CD14-positive monocyte (primary cell): ENCODE results near the gene STK36. TPM values are rescaled to one million over a fixed set of nuclear protein-coding genes. Genes with fewer than 3 reads are reported as not detected.
A peak's percentile ranks its signal among the peaks of the same experiment; 100 is the strongest.

Source experiments
- DNase-seq, 3 donors: peaks; one replicate each; pipeline ENCODE4 v3.0.0-alpha.2; 2011 to 2022
- H2AFZ ChIP-seq: 2 replicates; pipeline ENCODE4 v1.6.0; 2012; ENCODE audit warnings: mild to moderate bottlenecking, low read depth, low read length, inconsistent platforms; ENCODE audit not compliant: insufficient read depth, poor library complexity, severe bottlenecking
- H3K27ac ChIP-seq, 2 donors: 1 replicate in 1 of 2; 2 replicates in 1 of 2; pipeline ENCODE4 v1.5.1; 2012 to 2013; ENCODE audit warnings: low read length in 2 of 2, control low read depth in 1 of 2, inconsistent platforms in 1 of 2, low read depth in 1 of 2, mild to moderate bottlenecking in 1 of 2
- H3K27me3 ChIP-seq, 2 donors: one replicate each; pipeline versions ENCODE4 v1.6.0 to v1.6.1; 2011 to 2013; ENCODE audit warnings: low read length in 2 of 2; ENCODE audit not compliant: control insufficient read depth in 2 of 2, insufficient read depth in 2 of 2
- H3K36me3 ChIP-seq, 2 donors: replicated peaks in 1 of 2; 1 replicate in 1 of 2; 2 replicates in 1 of 2; pipeline versions ENCODE4 v1.5.1 to v1.6.1; 2012 to 2013; ENCODE audit warnings: low read length in 2 of 2, control low read depth in 1 of 2, inconsistent platforms in 1 of 2, mild to moderate bottlenecking in 1 of 2; ENCODE audit not compliant: insufficient read depth in 2 of 2, control insufficient read depth in 1 of 2
- H3K4me1 ChIP-seq, 2 donors: 1 replicate in 1 of 2; 2 replicates in 1 of 2; pipeline versions ENCODE4 v1.5.1 to v1.6.1; 2012 to 2013; ENCODE audit warnings: low read length in 2 of 2, control low read depth in 1 of 2, inconsistent platforms in 1 of 2, mild to moderate bottlenecking in 1 of 2, moderate library complexity in 1 of 2; ENCODE audit not compliant: insufficient read depth in 2 of 2, control insufficient read depth in 1 of 2
- H3K4me2 ChIP-seq: replicated peaks from 2 replicates; pipeline ENCODE3; 2012; ENCODE audit warnings: low read length, moderate library complexity, mild to moderate bottlenecking; ENCODE audit not compliant: poor library complexity, severe bottlenecking; ENCODE audit errors: extremely low read depth
- H3K4me3 ChIP-seq, 3 experiments: fragments of 200-600 bp in 1 of 3; sonication (generic) in 1 of 3; replicated peaks in 1 of 3; 1 replicate in 2 of 3; 2 replicates in 1 of 3; pipeline ENCODE4 v1.5.1; 2011 to 2013; ENCODE audit warnings: low read length in 3 of 3, mild to moderate bottlenecking in 3 of 3, control low read depth in 2 of 3, low read depth in 2 of 3, inconsistent platforms in 1 of 3, moderate library complexity in 1 of 3
- H3K79me2 ChIP-seq: 2 replicates; pipeline ENCODE4 v1.6.0; 2012; ENCODE audit warnings: mild to moderate bottlenecking, control low read depth, inconsistent platforms, low read length, moderate library complexity; ENCODE audit not compliant: insufficient read depth
- H3K9ac ChIP-seq: 2 replicates; pipeline ENCODE4 v1.6.0; 2017; ENCODE audit warnings: low read length, mild to moderate bottlenecking; ENCODE audit not compliant: insufficient read depth, poor library complexity, severe bottlenecking
- H3K9me3 ChIP-seq, 2 donors: replicated peaks in 1 of 2; 1 replicate in 1 of 2; 2 replicates in 1 of 2; pipeline versions ENCODE4 v1.5.1 to v1.6.1; 2012 to 2013; ENCODE audit warnings: low read length in 2 of 2, control low read depth in 1 of 2; ENCODE audit not compliant: control insufficient read depth in 1 of 2, insufficient read depth in 1 of 2
- H4K20me1 ChIP-seq: 2 replicates; pipeline ENCODE4 v1.6.0; 2012; ENCODE audit warnings: mild to moderate bottlenecking, low read length, control low read depth, moderate library complexity; ENCODE audit not compliant: insufficient read depth
- H3K27ac Mint-ChIP-seq, 7 donors: one replicate each; pipeline ENCODE4 v1.8.0; 2020; ENCODE audit warnings: mild to moderate bottlenecking in 7 of 7, mixed read lengths in 7 of 7, moderate library complexity in 6 of 7, inconsistent platforms in 2 of 7
- H3K27me3 Mint-ChIP-seq, 3 donors: one replicate each; pipeline ENCODE4 v1.8.0; 2021 to 2022; ENCODE audit warnings: low read depth in 3 of 3, mild to moderate bottlenecking in 3 of 3, mixed read lengths in 3 of 3, moderate library complexity in 3 of 3, inconsistent platforms in 1 of 3
- H3K36me3 Mint-ChIP-seq, 2 donors: one replicate each; pipeline ENCODE4 v1.8.0; 2020; ENCODE audit warnings: mixed read lengths in 2 of 2, inconsistent platforms in 1 of 2, mild to moderate bottlenecking in 1 of 2
- H3K4me1 Mint-ChIP-seq: one replicate; pipeline ENCODE4 v1.8.0; 2020; ENCODE audit warnings: mild to moderate bottlenecking, mixed read lengths
- H3K4me3 Mint-ChIP-seq, 2 donors: one replicate each; pipeline ENCODE4 v1.8.0; 2020; ENCODE audit warnings: mild to moderate bottlenecking in 2 of 2, mixed read lengths in 2 of 2, moderate library complexity in 1 of 2
- H3K9me3 Mint-ChIP-seq, 7 donors: one replicate each; pipeline ENCODE4 v1.8.0; 2020 to 2022; ENCODE audit warnings: mixed read lengths in 7 of 7, mild to moderate bottlenecking in 6 of 7, moderate library complexity in 6 of 7, inconsistent platforms in 2 of 7
- CTCF ChIP-seq: fragments of 200-600 bp; IDR thresholded peaks from one replicate; pipeline ENCODE4 v1.8.0; 2022; ENCODE audit warnings: antibody characterized with exemption, mild to moderate bottlenecking
- WGBS: methylation state at CpG from one replicate; pipeline ENCODE4 v1.1.5; 2013; ENCODE audit warnings: missing lambda C conversion rate; ENCODE audit not compliant: insufficient coverage; 5-methylcytosine and 5-hydroxymethylcytosine counted together
- intact Hi-C, 2 donors: fragments of 100-400 bp; cut with micrococcal nuclease; formaldehyde crosslinking; loops; one replicate each; pipeline versions ENCODE4 v1.15.0 to v1.15.1; 2023
- polyA plus RNA-seq, 3 donors: library from polyadenylated mRNA; depleted of rRNA in 1 of 3; unstranded in 2 of 3; stranded (reverse) in 1 of 3; fragments of 300-500 nt in 2 of 3; fragments of >200 nt in 1 of 3; fragmentation: Illumina TruSeq in 2 of 3; gene quantifications; 1 replicate in 2 of 3; 2 replicates in 1 of 3; pipeline ENCODE4 v1.2.3, GENCODE V29; 2012 to 2021

The STK36 gene
- polyA plus RNA-seq, 3 donors, result 1.3 to 36.2 (median 3.3) TPM

- H3K4me1 Mint-ChIP-seq, result peaks cover 23% of the 10 kb centered on the region
- H3K4me3 Mint-ChIP-seq, result peak overlapping the region; percentile 98 to 99
- WGBS, result 1% methylated on average over 24 of the region's 27 CpGs
- H3K9me3 ChIP-seq, result no peaks in the 10 kb centered on the region
- peak; percentile 59 for TF ChIP-seq CTCF
- DNase-seq, result peak in 2 of 3 donors; percentile 15 to 27
- peaks cover 43 to 66% of the 10 kb centered on the region in 2 donors for H3K36me3 ChIP-seq
- H3K27me3 Mint-ChIP-seq, result no peaks in the 10 kb centered on the region
- peak overlapping the region; percentile 63 for H3K9ac ChIP-seq
- peaks cover 25% of the 10 kb centered on the region for H3K79me2 ChIP-seq
- H3K4me2 ChIP-seq, result peak overlapping the region; percentile 87
- no peaks in the 10 kb centered on the region for H3K27me3 ChIP-seq
- H2AFZ ChIP-seq, result peak overlapping the region; percentile 92
- peak overlapping the region; percentile 73 to 91 (median 82) for H3K27ac Mint-ChIP-seq
- H3K9me3 Mint-ChIP-seq, result no peaks in the 10 kb centered on the region
- H3K36me3 Mint-ChIP-seq, result peaks cover 51 to 60% of the 10 kb centered on the region in 2 donors
- H4K20me1 ChIP-seq, result no peaks in the 10 kb centered on the region
- H3K4me1 ChIP-seq, result peaks cover 15 to 19% of the 10 kb centered on the region in 2 donors
- peak overlapping the region; percentile 46 to 88 (median 87) for H3K4me3 ChIP-seq
- peak overlapping the region; percentile 6 to 66 for H3K27ac ChIP-seq
- intact Hi-C loops, result no loop called here
Observed at GRCh38 chr2:218658671-218659257, 13.1 kb upstream of the STK36 start.

- peaks cover 15 to 19% of the 10 kb centered on the region in 2 donors for H3K4me1 ChIP-seq
- peaks cover 45 to 66% of the 10 kb centered on the region in 2 donors for H3K36me3 ChIP-seq
- 0% methylated on average over 26 of the region's 49 CpGs for WGBS
Observed at GRCh38 chr2:218659258-218659987, 12.5 kb upstream of the STK36 start, which contains the start of the genes BCS1L and ZNF142. Gene BCS1L (plus strand): TSS chr2:218659683. CDS start chr2:218660988, 1,305 bp downstream. Gene ZNF142 (minus strand): TSS chr2:218659623. CDS start chr2:218656429, 3,194 bp downstream.

More at GRCh38 chr2:218659258-218659987, 12.5 kb upstream of the STK36 start, which contains the start of the genes BCS1L and ZNF142:
- Histone ChIP-seq H3K4me3 (peak within 1 kb of the TSS; percentile 46 to 88 (median 87)), H3K4me2 (peak within 1 kb of the TSS; percentile 87), H2AFZ (peak within 1 kb of the TSS; percentile 92), H3K27ac (peak within 1 kb of the TSS; percentile 6 to 66), H4K20me1 (no peaks in the 10 kb centered on the region), H3K27me3 (no peaks in the 10 kb centered on the region), H3K9me3 (no peaks in the 10 kb centered on the region), H3K79me2 (peaks cover 25% of the 10 kb centered on the region), H3K9ac (peak within 1 kb of the TSS; percentile 63)
- peaks cover 23% of the 10 kb centered on the region for H3K4me1 Mint-ChIP-seq
- H3K27me3 Mint-ChIP-seq, result no peaks in the 10 kb centered on the region
- peak; percentile 52 to 56 (median 55) for DNase-seq
- peak within 1 kb of the TSS; percentile 98 to 99 for H3K4me3 Mint-ChIP-seq
- intact Hi-C loops, result no loop called here
- peaks cover 52 to 60% of the 10 kb centered on the region in 2 donors for H3K36me3 Mint-ChIP-seq
- no peak for TF ChIP-seq CTCF
- H3K9me3 Mint-ChIP-seq, result no peaks in the 10 kb centered on the region
- peak within 1 kb of the TSS; percentile 73 to 91 (median 82) for H3K27ac Mint-ChIP-seq
